GM19328 (cell line): ENCODE measurements around the gene SLC25A10.
"Not testable (repeated sequence)": the region's sequence is repeated elsewhere in the genome, so short reads cannot be mapped to it uniquely, and the experiment has no call there.

ENCODE experiments used
- ATAC-seq: cut with Tn5 transposase; IDR thresholded peaks from one replicate; pipeline ENCODE4 v1.9.1; 2021; ENCODE audit warnings: mild to moderate bottlenecking, moderate library complexity; ENCODE audit not compliant: unreplicated experiment

The SLC25A10 gene

GRCh38 chr17:81719410-81720266 lies 7.6 kb downstream of the SLC25A10 start:
- no peak for ATAC-seq

GRCh38 chr17:81720267-81721071 lies 8.4 kb downstream of the SLC25A10 start:
- ATAC-seq: no peak

- ATAC-seq: no peak
These were observed 10.4 kb downstream of the SLC25A10 start for GRCh38 chr17:81722184-81723120.

GRCh38 chr17:81723651-81724209 lies 11.6 kb downstream of the SLC25A10 start:
- no peak for ATAC-seq

GRCh38 chr17:81725439-81725838 lies 13.4 kb downstream of the SLC25A10 start:
- no peak for ATAC-seq

GRCh38 chr17:81726004-81726403 lies 13.9 kb downstream of the SLC25A10 start:
- ATAC-seq: no peak

- no peak for ATAC-seq
These were observed 15.4 kb downstream of the SLC25A10 start for GRCh38 chr17:81727324-81728031.

- no peak for ATAC-seq
These were observed 21.7 kb downstream of the SLC25A10 start for GRCh38 chr17:81733507-81734404.

GRCh38 chr17:81734405-81735263 lies 22.6 kb downstream of the SLC25A10 start:
- no peak for ATAC-seq

GRCh38 chr17:81735264-81736102 lies 23.4 kb downstream of the SLC25A10 start:
- no peak for ATAC-seq

GRCh38 chr17:81737947-81738800 lies 26.1 kb downstream of the SLC25A10 start:
- ATAC-seq: no peak

- ATAC-seq: no peak
These were observed 26.8 kb downstream of the SLC25A10 start for GRCh38 chr17:81738801-81739393.

GRCh38 chr17:81739593-81739992 lies 27.5 kb downstream of the SLC25A10 start:
- ATAC-seq: not testable (repeated sequence)

GRCh38 chr17:81740395-81740961 lies 28.4 kb downstream of the SLC25A10 start:
- ATAC-seq: no peak

- ATAC-seq: no peak
These were observed 29.0 kb downstream of the SLC25A10 start for GRCh38 chr17:81741049-81741593.
